ENCODE measurements around the gene NFKB1. TPM values are rescaled to one million over a fixed set of nuclear protein-coding genes. Genes with fewer than 3 reads are reported as not detected.
A peak's percentile ranks its signal among the peaks of the same experiment; 100 is the strongest.

NFKB1 gene
- total and polyA plus RNA-seq, 8 donors, result 9.6 to 36.5 (median 21.2) TPM

DNA sequence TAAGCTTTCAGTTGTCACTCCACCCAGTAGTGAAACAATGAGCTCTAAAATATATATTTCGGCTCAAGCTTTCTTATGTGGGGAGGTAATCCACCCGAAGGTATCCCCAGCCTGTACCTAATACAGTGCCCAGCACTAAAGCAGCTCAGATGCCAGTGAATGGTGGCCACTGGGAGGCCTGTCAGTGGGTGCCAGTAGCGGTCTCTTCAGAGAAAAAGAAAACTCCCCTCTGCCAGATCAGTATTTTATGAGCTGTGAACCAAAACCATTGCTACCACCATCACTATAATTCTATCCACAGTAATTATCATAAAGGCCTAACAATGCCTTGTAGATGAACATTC, 835 bp upstream of the NFKB1 start:
- WGBS, 5 donors, result 29 to 51% (median 41%) methylated on average over 3 of the region's 3 CpGs
- TF ChIP-seq POLR2A (IDR thresholded peaks at IDR 0.05), result no peak
- TF ChIP-seq POLR2AphosphoS5 (IDR thresholded peaks at IDR 0.05), result no peak
- no peak for TF ChIP-seq EP300 (IDR thresholded peaks at IDR 0.05)
- TF ChIP-seq, protein P1, sequence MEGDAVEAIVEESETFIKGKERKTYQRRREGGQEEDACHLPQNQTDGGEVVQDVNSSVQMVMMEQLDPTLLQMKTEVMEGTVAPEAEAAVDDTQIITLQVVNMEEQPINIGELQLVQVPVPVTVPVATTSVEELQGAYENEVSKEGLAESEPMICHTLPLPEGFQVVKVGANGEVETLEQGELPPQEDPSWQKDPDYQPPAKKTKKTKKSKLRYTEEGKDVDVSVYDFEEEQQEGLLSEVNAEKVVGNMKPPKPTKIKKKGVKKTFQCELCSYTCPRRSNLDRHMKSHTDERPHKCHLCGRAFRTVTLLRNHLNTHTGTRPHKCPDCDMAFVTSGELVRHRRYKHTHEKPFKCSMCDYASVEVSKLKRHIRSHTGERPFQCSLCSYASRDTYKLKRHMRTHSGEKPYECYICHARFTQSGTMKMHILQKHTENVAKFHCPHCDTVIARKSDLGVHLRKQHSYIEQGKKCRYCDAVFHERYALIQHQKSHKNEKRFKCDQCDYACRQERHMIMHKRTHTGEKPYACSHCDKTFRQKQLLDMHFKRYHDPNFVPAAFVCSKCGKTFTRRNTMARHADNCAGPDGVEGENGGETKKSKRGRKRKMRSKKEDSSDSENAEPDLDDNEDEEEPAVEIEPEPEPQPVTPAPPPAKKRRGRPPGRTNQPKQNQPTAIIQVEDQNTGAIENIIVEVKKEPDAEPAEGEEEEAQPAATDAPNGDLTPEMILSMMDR (IDR thresholded peaks at IDR 0.05), result no peak
- no peaks in the 10 kb centered on the region for H3K36me3 ChIP-seq
- no peaks in the 10 kb centered on the region for H3K27me3 ChIP-seq
- peak overlapping the region; percentile 80 to 100 (median 98) for H3K27ac ChIP-seq
- DNase-seq, result peak in 1 of 2 donors; percentile 56
- intact Hi-C loops (cut with DNase I; ENCODE audit: low total_unique reads), result no loop called here
- H3K4me3 ChIP-seq, result peak overlapping the region; percentile 73 to 94 (median 78)
- peaks cover 10 to 52% (median 29%) of the 10 kb centered on the region in 4 donors for H3K4me1 ChIP-seq
- H3K9me3 ChIP-seq, result no peaks in the 10 kb centered on the region

DNA sequence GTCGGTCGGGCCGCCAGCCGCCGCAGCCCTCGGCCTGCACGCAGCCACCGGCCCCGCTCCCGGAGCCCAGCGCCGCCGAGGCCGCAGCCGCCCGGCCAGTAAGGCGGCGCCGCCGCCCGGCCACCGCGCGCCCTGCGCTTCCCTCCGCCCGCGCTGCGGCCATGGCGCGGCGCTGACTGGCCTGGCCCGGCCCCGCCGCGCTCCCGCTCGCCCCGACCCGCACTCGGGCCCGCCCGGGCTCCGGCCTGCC, 213 bp downstream of the NFKB1 start:
- Histone ChIP-seq H3K27ac (peak overlapping the region; percentile 95 to 100 (median 99)), H3K27me3 (no peaks in the 10 kb centered on the region), H3K4me3 (peak overlapping the region; percentile 73 to 94 (median 78)), H3K36me3 (no peaks in the 10 kb centered on the region), H3K9me3 (no peaks in the 10 kb centered on the region), H3K4me1 (peaks cover 10 to 61% (median 34%) of the 10 kb centered on the region in 4 donors)
- intact Hi-C loops (cut with DNase I; ENCODE audit: low total_unique reads), result no loop called here
- 0 to 1% (median 0%) methylated on average over 4 to 44 of the region's 44 CpGs for WGBS, 5 donors
- no peak for TF ChIP-seq POLR2A (IDR thresholded peaks at IDR 0.05)
- no peak for TF ChIP-seq POLR2AphosphoS5 (IDR thresholded peaks at IDR 0.05)
- TF ChIP-seq EP300 (IDR thresholded peaks at IDR 0.05), result no peak
- TF ChIP-seq, protein P1 (IDR thresholded peaks at IDR 0.05), result no peak
- DNase-seq, result no peak

DNA sequence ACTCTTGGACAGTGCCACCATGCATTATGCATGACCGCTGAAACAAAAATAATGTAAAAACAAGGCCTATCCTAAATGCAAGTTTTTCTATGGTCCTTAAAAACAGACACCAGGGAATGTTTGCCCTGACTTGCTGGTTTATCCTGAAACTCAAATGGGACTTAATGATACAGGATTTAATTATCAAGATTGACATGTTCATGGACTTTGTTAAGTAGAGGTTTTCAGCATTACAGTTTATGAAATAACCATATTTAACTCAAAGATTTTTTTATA, 1.3 kb downstream of the NFKB1 start:
- 2 to 18% (median 7%) methylated on average over 1 of the region's 1 CpG for WGBS, 5 donors
- Histone ChIP-seq H3K36me3 (no peaks in the 10 kb centered on the region), H3K27ac (peak overlapping the region in 4 of 5 donors; percentile 95 to 100 (median 98)), H3K4me3 (peak overlapping the region; percentile 73 to 94 (median 78)), H3K27me3 (no peaks in the 10 kb centered on the region), H3K9me3 (no peaks in the 10 kb centered on the region), H3K4me1 (peaks cover 10 to 62% (median 38%) of the 10 kb centered on the region in 4 donors)
- DNase-seq, result no peak
- intact Hi-C loops (cut with DNase I; ENCODE audit: low total_unique reads), result no loop called here
- TF ChIP-seq EP300 (IDR thresholded peaks at IDR 0.05) (no peak), POLR2AphosphoS5 (IDR thresholded peaks at IDR 0.05) (no peak), POLR2A (IDR thresholded peaks at IDR 0.05) (no peak)
- TF ChIP-seq, protein P1 (IDR thresholded peaks at IDR 0.05), result no peak

DNA sequence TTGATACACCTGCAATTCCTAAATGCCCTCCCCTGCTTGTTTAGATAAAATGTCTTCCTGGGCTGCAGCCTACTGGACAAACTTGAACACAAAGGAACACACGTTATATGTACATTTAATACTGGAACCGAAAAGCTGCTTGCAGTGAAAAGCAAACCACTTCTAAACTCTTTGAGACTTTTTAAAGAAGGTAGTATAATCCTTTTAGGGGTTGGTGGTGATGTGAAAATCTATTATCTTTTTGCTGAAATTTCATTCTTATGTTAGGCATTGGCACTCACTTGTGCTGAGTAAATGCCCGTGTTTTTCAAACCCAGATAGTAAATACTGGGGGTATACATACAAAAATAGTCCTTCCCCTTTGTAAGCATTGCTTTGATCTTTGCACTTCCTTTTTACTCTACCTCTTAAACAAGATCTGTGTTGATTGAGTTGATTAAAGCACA, 2.2 kb downstream of the NFKB1 start:
- WGBS, 5 donors, result 5 to 18% (median 12%) methylated on average over 3 of the region's 3 CpGs
- no peaks in the 10 kb centered on the region for H3K27me3 ChIP-seq
- intact Hi-C loops (cut with DNase I; ENCODE audit: low total_unique reads), result no loop called here
- H3K27ac ChIP-seq, result peak overlapping the region in 4 of 5 donors; percentile 95 to 100 (median 98)
- no peak for TF ChIP-seq POLR2A (IDR thresholded peaks at IDR 0.05)
- TF ChIP-seq POLR2AphosphoS5 (IDR thresholded peaks at IDR 0.05), result no peak
- TF ChIP-seq, protein P1 (IDR thresholded peaks at IDR 0.05), result no peak
- no peak for TF ChIP-seq EP300 (IDR thresholded peaks at IDR 0.05)
- no peaks in the 10 kb centered on the region for H3K36me3 ChIP-seq
- peak overlapping the region; percentile 73 to 94 (median 78) for H3K4me3 ChIP-seq
- H3K4me1 ChIP-seq, result peaks cover 10 to 66% (median 39%) of the 10 kb centered on the region in 4 donors
- H3K9me3 ChIP-seq, result no peaks in the 10 kb centered on the region
- peak in 1 of 2 donors; percentile 42 for DNase-seq
